ENCODE data around the gene NTSR2.

NTSR2 gene

DNA sequence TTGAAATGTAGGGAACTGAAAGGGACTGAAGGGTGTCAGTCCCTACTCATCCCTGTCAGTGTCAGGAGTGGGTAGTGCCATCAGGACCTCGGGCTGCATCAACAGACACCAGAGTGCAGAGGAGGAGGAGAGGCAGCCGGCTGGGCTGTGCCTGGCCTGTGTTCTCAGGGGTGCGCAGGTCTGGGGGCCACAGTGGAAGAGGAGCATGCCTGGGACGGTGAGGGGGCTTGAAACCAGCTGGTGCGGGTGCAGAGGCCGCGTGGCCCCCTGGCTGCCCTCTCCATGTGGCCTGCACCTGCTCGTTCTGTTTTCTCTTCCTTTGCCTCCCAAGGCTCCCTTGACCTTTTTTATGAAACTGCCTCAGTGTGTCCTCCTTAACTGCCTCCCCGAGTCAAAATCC, 41.3 kb downstream of the NTSR2 start:
- DNase-seq (ENCODE audit: low read depth, low spot score): no peak

DNA sequence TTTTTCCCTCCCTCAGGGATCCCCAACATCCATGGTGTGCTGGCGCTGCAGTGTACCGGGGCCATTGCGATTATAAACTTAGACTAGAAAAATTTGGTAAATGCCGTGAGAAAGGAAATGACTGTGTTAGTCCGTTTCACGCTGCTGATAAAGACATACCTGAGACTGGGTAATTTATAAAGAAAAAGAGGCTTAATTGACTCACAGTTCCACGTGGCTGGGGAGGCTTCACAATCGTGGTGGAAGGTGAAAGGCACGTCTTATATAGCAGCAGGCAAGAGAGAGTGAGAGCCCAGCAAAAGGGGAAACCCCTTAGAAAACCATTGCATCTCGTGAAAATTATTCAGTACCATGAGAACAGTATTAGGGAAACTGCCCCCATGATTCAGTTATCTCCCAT, 44.3 kb downstream of the NTSR2 start:
- DNase-seq (ENCODE audit: low read depth, low spot score): no peak

DNA sequence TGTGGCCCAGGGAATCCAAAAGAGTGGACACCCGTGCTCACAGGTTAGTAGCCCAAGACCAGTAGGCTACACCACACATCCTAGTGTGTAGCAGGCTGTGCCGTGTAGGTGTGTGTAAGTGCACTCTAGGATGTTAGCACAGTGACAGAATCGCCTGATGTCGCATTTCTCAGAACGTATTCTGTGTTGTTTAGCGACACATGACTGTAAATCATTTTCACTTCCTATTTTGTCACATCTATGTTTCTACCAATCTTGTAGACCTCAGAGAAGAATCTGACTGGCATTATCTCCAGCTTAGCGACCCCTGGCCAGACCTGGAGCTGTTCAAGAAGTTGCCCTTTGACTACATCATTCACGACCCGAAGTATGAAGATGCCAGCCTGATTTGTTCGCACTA, 45.1 kb downstream of the NTSR2 start:
- DNase-seq (ENCODE audit: low read depth, low spot score): no peak

DNA sequence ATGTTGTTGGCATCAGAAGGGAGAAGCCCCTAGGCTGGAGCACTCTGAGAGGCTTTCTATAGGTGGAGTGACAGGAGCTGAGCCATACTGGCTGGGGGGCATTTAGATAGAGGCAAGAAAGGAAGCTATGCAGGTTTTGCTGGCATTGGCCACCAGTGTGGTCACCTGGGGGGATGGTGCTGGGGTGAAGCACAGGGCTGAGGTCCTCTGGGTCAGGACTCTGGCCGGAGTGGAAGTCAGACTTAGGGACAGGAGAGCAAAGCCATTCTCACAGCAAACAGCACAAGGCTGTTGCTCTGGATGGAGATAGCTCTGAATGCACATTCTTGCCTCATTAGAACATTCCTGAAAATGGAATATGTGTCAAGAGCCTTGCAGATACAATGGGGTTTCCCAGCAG, 47.4 kb downstream of the NTSR2 start:
- DNase-seq (ENCODE audit: low read depth, low spot score): no peak

DNA sequence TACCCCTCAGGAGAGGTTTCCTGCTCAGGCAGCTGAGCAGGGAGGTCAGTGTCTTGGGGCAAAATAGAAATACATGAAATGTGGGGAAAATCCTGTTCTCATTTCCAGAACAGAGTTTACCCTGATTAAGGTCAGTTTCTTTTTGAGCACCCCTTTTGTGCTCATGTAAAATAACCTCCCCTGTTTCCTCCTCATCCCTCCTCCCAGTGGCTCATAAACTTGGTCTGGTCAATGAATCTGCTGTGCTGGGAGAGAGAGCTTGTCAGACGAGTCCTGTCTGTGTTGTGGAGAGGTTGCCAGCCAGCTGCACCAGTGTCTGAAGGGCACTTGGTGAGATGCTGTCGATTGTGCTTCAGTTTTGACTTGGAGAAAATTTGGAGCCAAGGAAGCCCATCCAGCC, 48.6 kb downstream of the NTSR2 start:
- DNase-seq (ENCODE audit: low read depth, low spot score): no peak

DNA sequence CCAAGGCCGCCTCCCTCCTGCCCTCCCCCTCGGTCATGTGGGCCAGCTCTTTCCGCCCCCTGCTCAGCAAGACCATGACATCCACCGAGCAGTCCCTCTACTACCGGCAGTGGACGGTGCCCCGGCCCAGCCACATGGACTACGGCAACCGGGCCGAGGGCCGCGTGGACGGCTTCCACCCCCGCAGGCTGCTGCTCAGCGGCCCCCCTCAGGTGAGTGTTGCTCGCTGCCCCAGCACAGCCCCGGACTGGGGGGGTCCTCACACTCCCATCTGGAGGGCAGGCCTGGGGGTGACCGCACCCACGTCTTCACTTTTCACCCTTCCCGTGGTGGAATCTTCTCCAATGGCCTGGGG, 51.3 kb downstream of the NTSR2 start:
- no peak for DNase-seq (ENCODE audit: low read depth, low spot score)

DNA sequence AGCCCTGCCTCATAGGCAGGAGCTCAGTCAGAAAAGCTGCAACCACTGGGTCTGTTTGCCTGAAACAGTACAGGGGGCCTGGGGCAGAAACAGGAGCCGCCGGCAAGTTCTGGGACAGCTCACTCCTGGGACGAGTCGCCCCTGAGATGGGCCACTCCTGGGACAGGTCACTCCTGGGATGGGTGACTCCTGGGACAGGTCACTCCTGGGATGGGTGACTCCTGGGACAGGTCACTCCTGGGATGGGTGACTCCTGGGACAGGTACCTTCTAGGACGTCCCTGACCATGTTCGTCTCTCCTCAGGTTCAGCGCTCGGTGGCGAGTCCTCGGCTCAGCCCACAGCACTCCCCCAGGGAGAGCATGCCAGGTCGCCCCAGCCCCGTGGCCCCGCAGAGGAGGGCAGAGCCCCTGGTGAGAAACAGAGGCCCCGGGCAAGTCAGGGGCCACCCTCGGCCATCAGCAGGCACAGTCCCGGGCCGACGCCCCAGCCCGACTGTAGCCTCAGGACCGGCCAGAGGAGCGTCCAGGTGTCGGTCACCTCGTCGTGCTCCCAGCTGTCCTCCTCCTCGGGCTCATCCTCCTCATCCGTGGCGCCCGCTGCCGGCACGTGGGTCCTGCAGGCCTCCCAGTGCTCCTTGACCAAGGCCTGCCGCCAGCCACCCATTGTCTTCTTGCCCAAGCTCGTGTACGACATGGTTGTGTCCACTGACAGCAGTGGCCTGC, 51.8 kb downstream of the NTSR2 start:
- DNase-seq (ENCODE audit: low read depth, low spot score): no peak

DNA sequence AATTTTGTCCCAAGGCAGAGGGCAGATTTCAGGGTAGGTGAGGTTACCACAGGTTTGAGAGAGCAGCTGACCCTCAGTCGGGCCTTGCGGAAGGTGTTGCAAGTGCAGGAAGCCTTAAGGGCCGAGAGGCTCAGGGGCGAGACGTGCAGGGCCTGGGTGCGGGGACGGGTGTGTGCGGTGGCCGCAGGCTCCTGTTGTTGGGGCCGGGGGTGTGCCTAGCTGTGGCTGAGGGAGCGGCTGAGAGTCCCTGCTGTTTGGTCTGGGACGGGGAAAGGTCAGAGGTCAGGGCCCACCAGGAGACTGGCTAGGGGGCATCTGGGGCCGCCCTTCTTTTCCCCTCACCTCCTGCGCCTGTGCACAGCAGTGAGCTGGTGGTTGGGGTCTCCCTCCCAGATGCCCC, 52.5 kb downstream of the NTSR2 start:
- no peak for DNase-seq (ENCODE audit: low read depth, low spot score)

DNA sequence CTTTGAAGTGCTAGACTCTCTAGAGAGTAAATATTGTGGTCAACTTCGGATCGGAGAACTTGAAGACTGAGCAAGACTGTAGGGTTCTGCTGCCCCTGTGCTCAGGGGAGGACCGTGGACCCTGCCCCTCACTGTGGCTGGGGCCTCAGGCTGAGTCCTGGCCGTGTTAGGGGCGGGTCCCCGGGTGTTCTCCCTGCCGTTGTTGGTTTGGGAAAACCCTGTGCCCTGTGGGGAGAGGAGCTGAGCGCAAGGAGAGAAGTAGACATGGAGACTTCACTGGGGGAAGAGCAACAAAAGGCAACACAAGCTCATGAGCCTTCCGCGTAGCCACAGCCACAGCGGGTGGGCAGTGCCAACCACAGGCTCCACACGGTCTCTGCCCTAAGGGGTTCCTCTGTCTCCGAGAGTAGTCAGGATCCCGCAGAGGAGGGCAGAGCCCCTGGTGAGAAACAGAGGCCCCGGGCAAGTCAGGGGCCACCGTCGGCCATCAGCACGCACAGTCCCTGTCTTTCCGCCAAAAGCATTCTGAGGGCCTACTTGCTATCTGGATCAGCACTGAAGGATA, 53.1 kb downstream of the NTSR2 start:
- DNase-seq (ENCODE audit: low read depth, low spot score): no peak

DNA sequence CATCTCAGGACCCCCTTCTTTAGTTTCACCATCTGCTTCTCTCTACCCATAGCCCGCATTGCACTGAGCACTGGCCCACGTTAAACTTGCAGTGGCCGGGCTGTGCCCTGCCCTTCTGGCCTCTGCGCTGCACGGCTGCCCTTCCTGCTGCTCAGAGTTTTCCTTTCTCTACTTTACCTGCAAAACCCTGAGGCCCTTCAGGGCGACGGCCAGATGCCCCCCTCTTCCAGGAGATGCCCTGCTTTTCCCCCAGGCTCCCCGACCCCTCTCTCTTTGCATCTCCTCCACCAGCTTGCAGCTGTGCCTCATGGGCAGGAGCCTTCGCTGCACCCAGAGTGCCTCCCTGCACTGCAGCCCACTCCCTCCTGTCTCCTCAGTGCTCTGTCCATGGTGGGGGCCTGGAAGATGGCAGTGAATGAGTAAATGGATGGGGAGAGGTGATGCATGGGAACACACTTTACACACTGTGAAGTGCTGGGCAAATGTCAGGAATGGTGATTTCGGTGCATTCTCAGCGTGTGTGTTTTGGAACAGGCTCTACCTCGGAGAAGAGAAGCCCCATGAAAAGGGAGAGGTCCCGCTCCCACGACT, 53.8 kb downstream of the NTSR2 start:
- no peak for DNase-seq (ENCODE audit: low read depth, low spot score)

DNA sequence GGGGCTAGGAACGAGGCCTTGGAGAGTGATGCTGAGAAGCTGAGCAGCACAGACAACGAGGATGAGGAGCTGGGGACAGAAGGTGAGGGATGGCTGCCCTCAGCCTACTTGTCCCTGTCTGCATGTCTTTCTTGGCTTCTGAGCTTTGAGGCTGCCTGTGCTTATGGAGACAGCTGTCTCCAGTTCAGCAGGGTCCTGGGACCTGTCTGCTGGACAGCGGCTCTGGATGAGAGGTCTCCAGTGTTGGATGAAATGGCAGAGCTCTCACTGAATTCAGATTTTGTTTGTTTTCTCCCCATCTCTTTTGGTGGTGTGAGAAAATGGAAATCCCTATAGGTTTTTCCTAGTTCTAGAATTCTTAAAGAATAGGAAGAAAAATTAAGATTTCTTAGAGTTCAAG, 54.8 kb downstream of the NTSR2 start:
- DNase-seq (ENCODE audit: low read depth, low spot score): no peak

DNA sequence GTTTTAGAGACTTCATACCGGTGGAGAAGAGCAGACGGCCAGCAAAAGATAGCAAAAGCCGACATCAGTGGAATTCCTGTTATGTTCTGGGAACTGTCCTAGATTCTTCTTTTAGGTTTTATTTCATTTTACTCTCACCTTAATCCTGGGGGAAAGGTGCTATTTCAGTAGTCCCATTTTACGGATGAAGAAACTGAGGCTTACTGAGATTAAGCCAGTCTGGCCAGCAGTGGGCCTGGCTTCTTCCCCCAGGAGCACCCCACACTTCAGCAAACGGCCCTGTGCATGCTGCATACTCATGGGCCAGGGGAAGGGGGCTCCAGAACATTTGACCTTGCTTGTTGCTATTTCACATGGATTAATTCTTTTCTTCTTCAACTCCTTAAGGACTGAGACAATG, 56.7 kb downstream of the NTSR2 start:
- DNase-seq (ENCODE audit: low read depth, low spot score): no peak

DNA sequence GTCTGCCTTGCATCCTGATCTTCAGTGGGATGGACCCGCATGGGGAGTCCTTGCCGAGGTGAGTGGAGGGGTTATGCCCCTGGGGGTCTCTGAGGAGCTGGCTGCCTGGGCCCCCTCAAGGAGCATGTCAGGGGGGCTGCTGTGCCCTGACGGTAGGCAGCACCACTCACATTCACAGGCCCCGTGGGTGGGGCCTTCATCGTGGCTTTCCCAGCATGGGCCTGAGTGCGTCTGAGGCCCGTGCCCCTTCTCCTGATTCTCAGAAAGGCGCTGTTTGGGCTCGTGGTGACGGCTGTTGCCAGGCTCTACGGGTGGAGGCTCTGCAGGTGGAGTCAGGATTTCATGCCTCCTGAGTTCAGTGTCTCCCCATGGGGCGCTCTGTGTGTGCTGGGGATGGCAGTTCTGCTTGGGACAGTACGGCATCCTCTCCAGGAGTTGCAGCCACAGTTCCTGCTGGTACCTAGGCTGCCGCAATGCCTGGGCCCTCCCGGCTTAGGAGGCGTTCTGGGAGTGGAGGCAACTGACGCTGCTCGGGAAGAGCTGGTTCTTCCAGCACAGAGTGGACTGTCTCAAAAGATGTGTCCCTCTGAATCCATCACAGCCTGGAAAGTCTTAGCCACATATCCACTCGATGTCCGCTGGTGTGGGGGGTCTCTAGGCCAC, 57.3 kb downstream of the NTSR2 start:
- DNase-seq (ENCODE audit: low read depth, low spot score): no peak

DNA sequence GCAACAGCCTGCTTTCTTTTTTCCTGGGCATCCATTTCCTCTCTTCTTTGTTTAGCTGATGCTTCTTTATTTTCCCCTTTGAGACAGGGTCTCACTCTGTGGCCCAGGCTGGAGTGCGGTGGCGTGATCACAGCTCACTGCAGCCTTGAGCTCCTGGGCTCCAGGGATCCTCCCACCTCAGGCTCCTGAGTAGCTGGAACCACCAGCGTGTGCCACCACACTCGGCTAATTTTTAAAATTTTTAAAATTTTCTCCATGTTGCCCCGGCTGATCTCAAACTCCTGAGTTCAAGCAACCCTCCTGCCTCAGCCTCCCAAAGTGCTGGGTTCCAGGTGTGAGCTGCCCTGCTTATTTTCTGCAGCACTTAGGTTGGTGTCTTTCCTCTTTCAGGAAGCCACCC, 58.7 kb downstream of the NTSR2 start:
- DNase-seq (ENCODE audit: low read depth, low spot score): no peak

DNA sequence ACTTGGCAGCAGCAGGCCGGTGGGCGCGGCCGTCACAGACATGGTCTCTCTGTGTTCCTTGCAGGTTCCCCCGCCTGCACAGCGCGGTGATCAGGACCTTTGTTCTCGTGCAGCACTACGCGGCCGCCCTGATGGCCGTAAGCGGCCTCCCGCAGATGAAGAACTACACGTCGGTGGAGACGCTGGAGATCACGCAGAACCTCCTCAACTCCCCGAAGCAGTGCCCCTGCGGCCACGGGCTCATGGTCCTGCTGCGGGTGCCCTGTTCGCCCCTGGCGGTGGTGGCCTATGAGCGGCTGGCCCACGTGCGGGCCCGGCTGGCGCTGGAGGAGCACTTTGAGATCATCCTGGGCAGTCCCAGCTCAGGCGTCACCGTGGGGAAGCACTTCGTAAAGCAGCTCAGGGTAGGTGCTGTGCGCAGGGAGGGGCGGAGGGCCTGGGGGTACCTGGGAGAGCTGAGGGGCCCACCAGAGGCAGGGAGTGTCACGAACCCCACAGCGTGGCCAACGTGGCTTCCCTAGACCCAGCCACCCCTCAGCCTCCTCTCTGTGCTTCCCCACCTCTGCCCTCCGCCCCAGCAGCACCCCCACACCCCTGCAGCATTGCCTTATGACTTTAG, 59.3 kb downstream of the NTSR2 start:
- DNase-seq (ENCODE audit: low read depth, low spot score): no peak
